HepG2 (cell line): ENCODE results near the gene RBM23. TPM values are rescaled to one million over a fixed set of nuclear protein-coding genes. Genes with fewer than 3 reads are reported as not detected.

ENCODE experiments used
- ARNT ChIP-seq: fragments of 450-650 bp; IDR thresholded peaks from 2 replicates; pipeline ENCODE4 v1.6.1; 2017
- GATA4 ChIP-seq: sonication (generic); IDR thresholded peaks from 2 replicates; pipeline ENCODE4 v1.6.1; 2016; ENCODE audit warnings: antibody characterized with exemption, low read depth, borderline replicate concordance
- HDAC2 ChIP-seq: sonication (generic); formaldehyde crosslinking; IDR thresholded peaks from 2 replicates; pipeline ENCODE4 v1.4.0; 2020; ENCODE audit warnings: missing genetic modification reagents
- IKZF4 ChIP-seq: sonication (generic); formaldehyde crosslinking; IDR thresholded peaks from 2 replicates; pipeline ENCODE4 v1.5.1; 2020; ENCODE audit warnings: borderline replicate concordance, mild to moderate bottlenecking, low read depth, missing genetic modification reagents; ENCODE audit errors: not compliant biosample characterization
- RAD51 ChIP-seq: fragments of 450-650 bp; IDR thresholded peaks from 2 replicates; pipeline ENCODE4 v1.6.1; 2016; ENCODE audit warnings: borderline replicate concordance
- RARA ChIP-seq: IDR thresholded peaks from 2 replicates; pipeline ENCODE4 v1.6.1; 2016; ENCODE audit warnings: missing genetic modification reagents, missing compliant biosample characterization
- REST ChIP-seq, 2 experiments: IDR thresholded peaks; 2 replicates each; pipeline ENCODE4 v1.6.1; 2011 to 2012; ENCODE audit warnings: low read length in 2 of 2, borderline replicate concordance in 1 of 2, low read depth in 1 of 2, mild to moderate bottlenecking in 1 of 2, moderate library complexity in 1 of 2
- SRY ChIP-seq: sonication (generic); formaldehyde crosslinking; IDR thresholded peaks from 2 replicates; pipeline ENCODE4 v1.8.0; 2022; ENCODE audit warnings: mild to moderate bottlenecking, missing genetic modification reagents
- TFE3 ChIP-seq: IDR thresholded peaks from 2 replicates; pipeline ENCODE4 v1.6.1; 2016
- ZKSCAN8 ChIP-seq: IDR thresholded peaks from 2 replicates; pipeline ENCODE4 v1.6.1; 2016; ENCODE audit warnings: borderline replicate concordance, missing genetic modification reagents, missing compliant biosample characterization
- ZMAT3 ChIP-seq: sonication (generic); formaldehyde crosslinking; conservative IDR thresholded peaks from 2 replicates; pipeline ENCODE4 v1.7.0; 2021; ENCODE audit warnings: missing genetic modification reagents
- ZNF354B ChIP-seq: sonication (generic); formaldehyde crosslinking; IDR thresholded peaks from 2 replicates; pipeline ENCODE4 v1.8.0; 2022; ENCODE audit warnings: mild to moderate bottlenecking, missing genetic modification reagents
- ZNF407 ChIP-seq: sonication (generic); formaldehyde crosslinking; IDR thresholded peaks from one replicate; pipeline ENCODE4 v1.5.1; 2020; ENCODE audit warnings: mild to moderate bottlenecking, missing genetic modification reagents; ENCODE audit errors: not compliant biosample characterization
- ZNF670 ChIP-seq: sonication (generic); formaldehyde crosslinking; IDR thresholded peaks from 2 replicates; pipeline ENCODE4 v1.8.0; 2022; ENCODE audit warnings: mild to moderate bottlenecking, missing genetic modification reagents, borderline replicate concordance
- ZSCAN20 ChIP-seq: sonication (generic); formaldehyde crosslinking; IDR thresholded peaks from 2 replicates; pipeline ENCODE4 v1.4.0; 2020; ENCODE audit warnings: missing genetic modification reagents, mild to moderate bottlenecking, borderline replicate concordance
- polyA plus RNA-seq, 8 experiments: library from polyadenylated mRNA; depleted of rRNA in 3 of 8; stranded (reverse) in 7 of 8; unstranded in 1 of 8; fragments of >200 nt; fragmentation: Illumina TruSeq in 4 of 8; extraction: Trizol in 4 of 8; gene quantifications; 2 replicates each; pipeline versions ENCODE4 v1.2.1 to v1.2.3, GENCODE V29; 2011 to 2016; ENCODE audit warnings: low read depth in 4 of 8, missing spikeins in 1 of 8, mixed read lengths in 1 of 8; ENCODE audit not compliant: insufficient read depth in 1 of 8
- total RNA-seq, 5 experiments: library from RNA; depleted of rRNA; stranded (reverse); fragments of >200 nt; fragmentation: Illumina TruSeq; extraction: Trizol; gene quantifications; 2 replicates each; pipeline ENCODE4 v1.2.3, GENCODE V29; 2016; ENCODE audit warnings: low read depth in 1 of 5

RBM23 gene
- total and polyA plus RNA-seq, 2 of the 13 experiments (the other 11 are each of a cell fraction or from before 2014, with no cell fraction given) = 1.5 to 2.1 TPM

- TF ChIP-seq REST (IDR thresholded peaks at IDR 0.05; ENCODE audit: borderline replicate concordance in 1 of 2, low read depth in 1 of 2, low read length in 2 of 2) (peak in 1 of 2 experiments; percentile 49; a peak in 1 of 4 replicates), GATA4 (peak; percentile 33; the same call in 1 of the 2 replicates), HDAC2 (CRISPR knock-in tag) (peak; percentile 81), ARNT (no peak), TFE3 (0 out of 2 replicates have a peak, but pooled peaks have one; percentile 63), RAD51 (no peak), SRY (CRISPR knock-in tag) (peak; percentile 97), ZNF354B (CRISPR knock-in tag) (peak; percentile 96), ZKSCAN8 (CRISPR knock-in tag) (peak; percentile 62; the same call in 1 of the 2 replicates), IKZF4 (CRISPR knock-in tag) (peak; percentile 91), ZNF407 (CRISPR knock-in tag) (peak; percentile 99), ZNF670 (CRISPR knock-in tag) (peak; percentile 98), RARA (CRISPR knock-in tag) (peak; percentile 89), ZSCAN20 (CRISPR knock-in tag) (peak; percentile 99), ZMAT3 (CRISPR knock-in tag) (peak; percentile 89)
These were observed 47.5 kb downstream of the RBM23 start, which contains the start of gene LRP10 (continued) for GRCh38 chr14:22871224-22872032.
